GM18907 (cell line): ENCODE measurements around the gene PABPC3.
A peak's percentile ranks its signal among the peaks of the same experiment; 100 is the strongest.

Experiments used
- ATAC-seq: cut with Tn5 transposase; IDR thresholded peaks from one replicate; pipeline ENCODE4 v1.9.1; 2021; ENCODE audit warnings: mild to moderate bottlenecking, moderate library complexity; ENCODE audit not compliant: unreplicated experiment

The PABPC3 gene

DNA sequence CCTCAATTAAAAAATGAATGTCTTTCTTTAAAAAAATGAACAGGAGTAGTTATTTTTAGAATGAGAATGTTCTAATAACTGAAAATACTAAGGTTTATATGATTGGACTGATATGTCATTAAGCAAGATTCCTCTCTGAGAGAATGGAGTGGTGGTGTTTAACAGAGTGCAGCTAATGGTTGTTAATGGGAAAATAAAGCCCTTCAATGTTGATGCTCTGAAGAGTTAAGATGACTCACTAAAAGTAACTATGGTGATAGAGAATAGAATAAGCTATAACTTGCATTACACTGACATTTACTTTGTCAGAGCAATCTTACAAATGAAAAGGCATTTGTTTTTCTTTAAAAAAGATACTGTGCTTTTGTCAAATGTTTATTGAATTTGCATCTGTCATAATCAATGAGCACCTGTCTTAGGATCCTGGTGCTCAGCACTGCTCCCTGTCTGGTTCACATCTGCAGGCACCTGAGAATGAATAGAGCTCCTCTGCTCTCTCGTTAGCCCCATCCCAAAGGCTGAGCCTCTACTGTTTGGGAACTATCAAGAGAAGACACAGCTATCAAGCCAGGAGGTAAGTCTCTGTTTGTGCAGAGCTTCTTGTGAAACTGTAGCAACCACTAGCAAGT lies 15.1 kb downstream of the PABPC3 start:
- ATAC-seq: no peak

GRCh38 chr13:25111585-25111956 lies 15.6 kb downstream of the PABPC3 start:
- ATAC-seq: no peak

DNA sequence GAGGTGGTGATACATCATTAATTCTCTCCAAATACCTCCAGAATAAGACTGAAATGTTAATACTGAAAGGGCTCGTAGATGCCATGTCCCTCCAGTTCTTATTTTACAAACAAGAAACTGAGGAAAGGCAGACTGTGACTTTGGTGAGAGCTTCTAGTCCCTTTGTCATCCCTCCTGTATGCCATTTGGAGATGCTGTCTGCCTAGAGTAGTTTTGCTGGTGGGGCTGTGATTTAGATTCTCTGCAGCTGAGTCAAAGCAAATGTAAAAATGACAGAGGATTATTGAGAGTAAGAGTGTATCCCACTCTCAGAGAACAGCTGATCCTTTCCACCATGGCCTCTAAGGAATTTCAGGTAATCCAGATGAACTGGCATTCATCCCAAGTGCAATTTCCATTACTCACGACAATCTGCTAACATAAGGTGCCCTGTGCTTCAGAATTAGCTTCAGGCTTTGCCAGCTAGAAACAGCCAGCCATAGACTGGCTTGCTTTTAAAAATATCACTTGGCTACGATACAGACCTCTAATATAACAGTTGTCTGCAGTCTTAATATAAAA lies 16.8 kb downstream of the PABPC3 start:
- ATAC-seq: no peak

DNA sequence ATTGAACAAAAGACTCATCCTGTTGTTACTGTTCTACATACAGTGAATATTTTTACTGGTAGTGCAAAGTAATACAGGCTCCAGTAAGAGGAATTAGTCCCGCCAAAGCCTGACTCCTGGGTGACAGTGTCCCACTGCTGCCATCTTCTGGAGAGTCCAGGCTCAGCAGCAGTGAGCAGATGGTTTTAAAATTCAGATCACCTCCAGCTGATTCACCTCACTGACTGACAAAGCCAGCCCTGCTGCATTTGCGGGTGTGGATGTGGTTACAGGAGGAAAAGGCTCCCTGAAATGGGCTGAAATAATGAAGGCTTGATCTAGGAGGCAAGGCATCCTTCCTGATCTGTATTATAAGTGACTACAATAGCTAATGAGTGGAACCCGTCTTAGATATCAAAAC lies 18.3 kb downstream of the PABPC3 start:
- no peak for ATAC-seq

DNA sequence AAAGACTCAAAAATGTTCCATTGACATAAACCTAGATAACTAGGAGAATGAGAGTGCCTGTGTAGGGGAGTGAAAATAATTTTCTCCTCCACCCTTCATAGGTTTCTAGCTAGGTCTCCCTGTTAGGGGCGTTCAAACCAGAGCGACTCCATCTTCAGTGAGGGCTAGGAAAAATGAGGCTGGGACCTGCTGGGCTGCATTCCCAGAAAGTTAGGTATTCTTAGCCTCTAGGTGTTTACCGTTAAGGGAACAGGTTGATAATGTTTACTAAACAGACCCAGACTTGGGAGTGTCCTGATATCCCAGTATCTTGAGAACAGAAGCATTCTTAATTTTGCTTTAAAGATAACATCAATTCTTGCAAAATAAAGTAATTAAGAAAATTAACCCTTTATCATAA lies 20.1 kb downstream of the PABPC3 start:
- ATAC-seq: no peak

- ATAC-seq: no peak
Observed at GRCh38 chr13:25117312-25117711, 21.4 kb downstream of the PABPC3 start.

DNA sequence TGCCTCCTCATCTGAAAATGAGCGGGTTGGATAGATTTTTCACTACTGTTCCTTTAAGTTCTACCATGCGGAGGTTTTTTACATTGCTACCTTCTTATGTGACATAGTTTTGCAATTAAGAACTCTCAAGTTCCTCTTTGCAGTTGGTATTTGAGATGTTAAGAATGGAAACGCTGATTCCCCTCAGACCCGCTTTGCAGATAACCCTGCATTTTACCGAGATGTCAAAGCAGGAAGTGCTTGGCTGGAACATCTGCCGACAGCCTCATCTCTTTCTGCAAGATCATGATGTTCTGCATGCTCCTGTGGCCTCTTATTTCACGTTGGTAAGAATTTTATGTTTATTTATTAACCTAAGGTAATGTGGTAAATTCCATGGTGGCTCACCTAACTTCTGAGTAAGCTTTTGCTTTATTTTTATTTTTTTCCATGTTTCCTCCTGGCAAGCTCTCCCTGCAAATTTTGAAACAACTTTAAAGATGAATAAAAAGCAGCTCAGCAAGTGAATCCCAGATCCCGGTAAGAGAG lies 22.5 kb downstream of the PABPC3 start:
- ATAC-seq: no peak

- ATAC-seq: no peak
Observed at GRCh38 chr13:25130944-25131343, 35.0 kb downstream of the PABPC3 start.

- ATAC-seq: no peak
Observed at GRCh38 chr13:25131881-25132420, 36.0 kb downstream of the PABPC3 start.

GRCh38 chr13:25132751-25133390 lies 36.9 kb downstream of the PABPC3 start:
- no peak for ATAC-seq

GRCh38 chr13:25135896-25136295 lies 40.0 kb downstream of the PABPC3 start:
- no peak for ATAC-seq

DNA sequence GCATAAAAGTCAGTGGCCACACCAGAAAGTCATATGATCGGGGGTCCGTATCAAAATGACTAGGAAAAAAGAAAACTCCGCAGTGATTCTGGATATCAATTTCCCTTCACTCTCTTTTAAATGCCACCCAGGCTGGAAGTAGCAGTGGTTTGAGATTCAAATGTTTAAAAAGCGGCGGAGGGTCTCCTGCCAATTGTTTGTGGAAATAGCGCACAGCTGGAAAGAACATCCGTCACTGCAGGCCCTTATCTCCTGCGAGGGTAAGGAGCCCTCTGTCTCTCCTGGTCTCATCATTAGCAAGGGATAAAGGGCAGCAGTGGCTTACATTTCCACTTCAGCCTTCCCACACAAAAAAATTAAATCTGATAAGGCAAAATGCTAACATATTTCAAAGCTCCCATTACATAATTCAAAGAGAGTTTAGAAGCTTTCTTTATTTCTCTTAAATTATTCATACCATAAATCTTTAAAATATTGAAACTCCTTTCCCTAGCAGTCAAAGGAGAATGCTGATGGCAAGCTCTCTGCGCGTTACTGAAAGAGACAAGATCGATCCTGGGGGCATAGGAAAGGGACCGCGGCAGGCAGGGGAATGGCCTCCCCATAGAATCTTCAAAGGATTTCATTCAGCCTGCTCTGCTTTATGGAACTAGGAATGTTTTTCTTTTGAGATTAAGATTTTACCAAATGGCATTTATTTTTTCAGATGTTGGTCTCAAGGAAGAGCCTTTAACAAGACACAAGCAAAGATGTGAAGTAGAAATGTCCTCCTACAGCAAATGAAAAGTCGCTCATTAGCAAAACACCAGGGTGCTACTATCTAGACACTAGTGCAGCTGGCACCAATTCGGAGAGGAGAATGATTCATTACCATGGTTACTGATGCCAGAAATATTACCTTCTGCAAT lies 41.2 kb downstream of the PABPC3 start:
- ATAC-seq: no peak

GRCh38 chr13:25137788-25138115 lies 41.8 kb downstream of the PABPC3 start:
- no peak for ATAC-seq

- ATAC-seq: no peak
Observed at GRCh38 chr13:25141042-25141441, 45.1 kb downstream of the PABPC3 start.

DNA sequence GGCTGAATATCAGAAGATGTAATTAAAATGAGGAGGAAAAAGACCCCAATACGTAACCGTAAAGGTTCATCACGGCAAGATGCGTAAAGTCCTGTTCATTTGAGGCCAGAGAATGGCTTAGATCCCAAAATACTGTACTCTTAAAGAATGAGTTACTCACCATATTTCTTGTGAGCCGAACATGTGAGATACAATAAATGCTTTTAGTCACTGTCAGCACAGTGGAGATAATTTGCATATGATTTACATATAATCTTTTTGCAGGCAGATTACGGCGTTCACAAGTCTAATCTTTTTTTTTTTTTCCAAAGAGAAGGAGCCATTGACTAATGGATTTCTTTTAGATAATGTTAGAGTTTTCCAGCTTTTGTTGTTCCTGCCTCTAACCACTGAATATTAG lies 47.8 kb downstream of the PABPC3 start:
- ATAC-seq: no peak

- peak; percentile 71 for ATAC-seq
Observed at GRCh38 chr13:25147638-25148401, 51.9 kb downstream of the PABPC3 start.

GRCh38 chr13:25148402-25148771 lies 52.5 kb downstream of the PABPC3 start:
- no peak for ATAC-seq
